SK-N-SH (cell line): Measurements from ENCODE around the gene ATF4.

Experiments used
- EZH2phosphoT487 ChIP-seq: fragments of 200-600 bp; sonication (generic); IDR thresholded peaks from 2 replicates; pipeline ENCODE4 v1.6.1; 2017; ENCODE audit warnings: low read depth, mixed run types, mild to moderate bottlenecking, antibody characterized with exemption, moderate library complexity, borderline replicate concordance
- MAX ChIP-seq: IDR thresholded peaks from 2 replicates; pipeline ENCODE4 v1.4.0; 2012; ENCODE audit warnings: low read depth
- NFIC ChIP-seq: IDR thresholded peaks from 2 replicates; pipeline ENCODE4 v1.4.0; 2012; ENCODE audit warnings: borderline replicate concordance
- POLR2AphosphoS5 ChIP-seq: IDR thresholded peaks from 2 replicates; pipeline ENCODE4 v1.6.1; 2012; ENCODE audit warnings: low read depth, low read length
- REST ChIP-seq: IDR thresholded peaks from 2 replicates; pipeline ENCODE4 v1.6.1; 2012; ENCODE audit warnings: mild to moderate bottlenecking, low read depth, low read length, moderate library complexity
- SMC3 ChIP-seq: IDR thresholded peaks from 2 replicates; pipeline ENCODE4 v1.6.1; 2012; ENCODE audit warnings: low read depth, low read length, improper control_type of control experiment
- TAF1 ChIP-seq: IDR thresholded peaks from 2 replicates; pipeline ENCODE4 v1.6.1; 2012; ENCODE audit warnings: low read depth, mild to moderate bottlenecking, low read length, moderate library complexity, borderline replicate concordance
- TF ChIP-seq, protein P1 (sequence below): fragments of 200-600 bp; sonication (generic); IDR thresholded peaks from 2 replicates; pipeline ENCODE4 v1.6.1; 2017; ENCODE audit warnings: antibody characterized with exemption, mild to moderate bottlenecking, moderate library complexity
- TF ChIP-seq, protein P2 (sequence below): IDR thresholded peaks from 2 replicates; pipeline ENCODE4 v1.4.0; 2012; ENCODE audit warnings: low read depth, borderline replicate concordance

GRCh38 chr22:39486951-39487825 lies 33.2 kb upstream of the ATF4 start:
- TF ChIP-seq, protein P1, sequence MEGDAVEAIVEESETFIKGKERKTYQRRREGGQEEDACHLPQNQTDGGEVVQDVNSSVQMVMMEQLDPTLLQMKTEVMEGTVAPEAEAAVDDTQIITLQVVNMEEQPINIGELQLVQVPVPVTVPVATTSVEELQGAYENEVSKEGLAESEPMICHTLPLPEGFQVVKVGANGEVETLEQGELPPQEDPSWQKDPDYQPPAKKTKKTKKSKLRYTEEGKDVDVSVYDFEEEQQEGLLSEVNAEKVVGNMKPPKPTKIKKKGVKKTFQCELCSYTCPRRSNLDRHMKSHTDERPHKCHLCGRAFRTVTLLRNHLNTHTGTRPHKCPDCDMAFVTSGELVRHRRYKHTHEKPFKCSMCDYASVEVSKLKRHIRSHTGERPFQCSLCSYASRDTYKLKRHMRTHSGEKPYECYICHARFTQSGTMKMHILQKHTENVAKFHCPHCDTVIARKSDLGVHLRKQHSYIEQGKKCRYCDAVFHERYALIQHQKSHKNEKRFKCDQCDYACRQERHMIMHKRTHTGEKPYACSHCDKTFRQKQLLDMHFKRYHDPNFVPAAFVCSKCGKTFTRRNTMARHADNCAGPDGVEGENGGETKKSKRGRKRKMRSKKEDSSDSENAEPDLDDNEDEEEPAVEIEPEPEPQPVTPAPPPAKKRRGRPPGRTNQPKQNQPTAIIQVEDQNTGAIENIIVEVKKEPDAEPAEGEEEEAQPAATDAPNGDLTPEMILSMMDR, result no peak
- TF ChIP-seq TAF1 (no peak), NFIC (no peak), SMC3 (no peak), MAX (no peak), EZH2phosphoT487 (no peak), POLR2AphosphoS5 (no peak), REST (no peak)
- TF ChIP-seq, protein P2, sequence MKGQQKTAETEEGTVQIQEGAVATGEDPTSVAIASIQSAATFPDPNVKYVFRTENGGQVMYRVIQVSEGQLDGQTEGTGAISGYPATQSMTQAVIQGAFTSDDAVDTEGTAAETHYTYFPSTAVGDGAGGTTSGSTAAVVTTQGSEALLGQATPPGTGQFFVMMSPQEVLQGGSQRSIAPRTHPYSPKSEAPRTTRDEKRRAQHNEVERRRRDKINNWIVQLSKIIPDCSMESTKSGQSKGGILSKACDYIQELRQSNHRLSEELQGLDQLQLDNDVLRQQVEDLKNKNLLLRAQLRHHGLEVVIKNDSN, result no peak
